Measurements from ENCODE around the gene OR1J2.
"Not testable (repeated sequence)": the region's sequence is repeated elsewhere in the genome, so short reads cannot be mapped to it uniquely, and the experiment has no call there.

The OR1J2 gene, protein sequence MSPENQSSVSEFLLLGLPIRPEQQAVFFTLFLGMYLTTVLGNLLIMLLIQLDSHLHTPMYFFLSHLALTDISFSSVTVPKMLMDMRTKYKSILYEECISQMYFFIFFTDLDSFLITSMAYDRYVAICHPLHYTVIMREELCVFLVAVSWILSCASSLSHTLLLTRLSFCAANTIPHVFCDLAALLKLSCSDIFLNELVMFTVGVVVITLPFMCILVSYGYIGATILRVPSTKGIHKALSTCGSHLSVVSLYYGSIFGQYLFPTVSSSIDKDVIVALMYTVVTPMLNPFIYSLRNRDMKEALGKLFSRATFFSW

DNA sequence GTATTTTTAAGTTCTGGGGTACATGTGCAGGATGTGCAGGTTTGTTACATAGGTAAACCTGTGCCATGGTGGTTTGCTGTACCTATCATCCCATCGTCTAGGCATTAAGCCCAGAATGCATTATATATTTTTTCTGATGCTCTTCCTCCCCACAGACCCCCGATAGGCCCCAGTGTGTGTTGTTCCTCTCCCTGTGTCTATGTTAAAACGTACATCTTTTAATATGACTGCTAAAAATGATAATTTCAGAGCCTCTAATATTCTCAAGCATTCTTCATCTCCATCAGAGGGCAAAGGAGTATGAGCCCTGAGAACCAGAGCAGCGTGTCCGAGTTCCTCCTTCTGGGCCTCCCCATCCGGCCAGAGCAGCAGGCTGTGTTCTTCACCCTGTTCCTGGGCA, at the start of gene OR1J2:
Gene OR1J2, plus strand, starts transcription at position 301 of the 400 bp plus-strand sequence. Its CDS starts 0 bp downstream, at position 301.
- no peak for DNase-seq (ENCODE audit: low read depth in 3 of 3)

DNA sequence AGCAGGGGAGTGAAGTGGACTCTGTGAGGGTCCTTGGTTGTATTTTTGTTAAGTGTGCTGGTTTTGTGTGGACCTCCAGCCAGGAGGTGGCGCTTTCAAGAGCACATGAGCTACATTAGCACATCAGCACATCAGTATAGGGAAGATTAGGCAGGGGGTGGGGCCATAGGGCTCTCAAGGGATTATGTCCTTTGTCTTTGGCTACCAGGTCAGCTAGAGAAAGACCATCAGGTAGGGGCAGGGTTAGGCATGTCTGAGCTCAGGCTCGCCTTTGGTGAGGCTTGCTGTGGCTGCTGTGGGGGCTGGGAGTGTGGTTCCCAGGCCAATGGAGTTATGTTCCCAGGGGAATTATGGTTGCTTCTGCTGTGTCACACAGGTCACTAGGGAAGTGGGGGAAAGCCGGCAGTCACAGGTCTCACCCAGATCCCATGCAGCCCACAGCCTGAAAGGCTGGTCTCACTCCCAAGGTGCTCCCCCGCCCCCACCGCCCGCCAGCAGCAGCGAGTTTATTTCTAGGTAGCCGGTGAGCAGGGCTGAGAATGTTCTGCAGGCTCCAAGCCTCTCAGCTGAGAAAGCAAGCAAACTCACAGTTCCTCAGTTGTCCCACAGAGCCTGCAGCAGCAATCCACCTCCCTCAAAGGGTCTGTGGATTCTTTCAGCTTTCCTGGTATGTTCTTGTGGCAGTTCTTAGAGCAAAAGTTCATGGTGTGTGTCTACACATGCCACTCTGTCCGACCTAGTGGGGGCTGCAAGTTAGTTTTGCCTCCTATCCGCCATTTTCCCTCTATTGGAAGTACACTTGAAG, 46.6 kb upstream of the OR1J2 start:
- peak in 2 of 3 donors; percentile 5 to 13 for DNase-seq (ENCODE audit: low read depth in 3 of 3)

DNA sequence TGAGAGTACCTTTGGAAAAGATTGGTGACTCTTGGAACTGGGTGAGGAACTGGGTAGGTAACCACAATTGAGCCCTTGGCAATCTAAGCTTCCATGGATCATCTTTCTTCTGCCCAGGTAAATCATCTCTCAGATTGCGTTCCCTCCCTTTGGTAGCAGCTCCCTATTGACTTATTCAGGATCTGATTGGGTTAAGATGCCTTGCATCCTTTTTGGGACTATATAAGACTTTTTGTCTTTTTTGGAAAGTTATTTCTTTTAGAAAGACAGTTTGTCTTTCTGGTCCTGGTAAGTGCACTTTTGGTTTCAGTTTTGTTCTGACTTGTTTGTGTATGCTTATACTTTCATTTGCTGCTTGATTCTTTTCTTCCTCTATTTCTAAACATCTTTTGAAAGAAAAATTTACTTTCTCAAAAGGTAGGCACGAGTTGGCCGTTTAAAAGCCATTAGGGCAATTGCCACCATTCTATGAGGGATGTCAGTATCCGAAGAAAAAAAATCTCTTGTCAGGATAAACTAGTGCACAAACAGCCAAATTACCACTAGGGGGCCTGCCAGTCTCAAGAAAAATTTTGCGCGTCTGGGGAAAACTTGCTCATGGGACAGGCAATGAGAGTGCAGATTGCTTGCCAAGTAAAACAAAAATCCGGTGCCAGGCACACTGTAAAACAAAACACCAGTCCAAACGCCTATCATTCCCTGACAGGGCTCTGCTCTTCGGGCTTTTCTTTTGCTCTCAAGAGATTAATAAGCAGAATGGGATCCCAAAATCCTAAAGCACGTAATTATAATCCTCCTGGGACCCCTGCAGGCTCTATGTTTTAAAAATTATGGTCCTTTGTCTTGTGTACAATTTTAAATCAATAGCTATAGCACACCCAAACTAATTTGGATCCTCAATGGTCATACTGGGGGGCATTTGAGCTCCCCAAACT, 45.7 kb upstream of the OR1J2 start:
- DNase-seq (ENCODE audit: low read depth in 3 of 3): peak; percentile 36 to 52 (median 39)

DNA sequence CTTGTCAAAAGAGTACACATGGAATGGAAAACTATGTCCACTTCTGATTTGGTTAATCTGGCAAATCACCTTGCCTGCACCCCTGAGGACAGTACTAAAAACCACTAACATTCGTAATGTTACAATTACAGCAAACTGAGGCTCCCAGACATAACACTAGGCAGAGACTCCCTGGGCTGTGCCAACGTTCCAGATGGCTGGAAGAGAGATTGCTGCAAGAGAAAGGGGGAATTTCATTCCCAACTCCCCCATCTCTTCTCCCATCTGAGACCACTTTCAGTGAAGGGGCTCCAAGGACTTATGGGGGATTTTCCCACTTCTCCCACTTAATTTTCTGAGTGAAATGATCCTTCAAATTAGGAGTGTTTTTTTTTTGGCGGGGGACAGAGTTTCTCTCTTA, 44.1 kb upstream of the OR1J2 start:
- no peak for DNase-seq (ENCODE audit: low read depth in 3 of 3)

DNA sequence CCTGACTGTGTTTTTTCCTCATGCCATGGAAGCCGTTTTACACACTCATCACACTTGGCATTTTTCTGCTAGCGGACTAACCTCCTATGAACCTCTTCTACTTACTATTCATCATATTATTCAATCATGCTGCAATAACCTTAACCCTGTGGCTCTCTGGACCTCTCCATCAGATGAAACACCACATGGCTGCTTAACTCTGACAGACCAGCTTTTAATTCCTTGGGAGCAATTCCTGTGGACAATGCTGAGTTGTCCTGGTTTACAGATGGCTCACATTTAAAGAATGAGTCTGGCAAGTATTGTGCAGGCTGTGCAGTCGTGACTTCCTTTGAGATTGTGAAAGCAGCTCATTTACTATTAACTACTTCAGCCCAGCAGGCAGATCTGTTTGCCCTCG, 41.9 kb upstream of the OR1J2 start:
- no peak for DNase-seq (ENCODE audit: low read depth in 3 of 3)

DNA sequence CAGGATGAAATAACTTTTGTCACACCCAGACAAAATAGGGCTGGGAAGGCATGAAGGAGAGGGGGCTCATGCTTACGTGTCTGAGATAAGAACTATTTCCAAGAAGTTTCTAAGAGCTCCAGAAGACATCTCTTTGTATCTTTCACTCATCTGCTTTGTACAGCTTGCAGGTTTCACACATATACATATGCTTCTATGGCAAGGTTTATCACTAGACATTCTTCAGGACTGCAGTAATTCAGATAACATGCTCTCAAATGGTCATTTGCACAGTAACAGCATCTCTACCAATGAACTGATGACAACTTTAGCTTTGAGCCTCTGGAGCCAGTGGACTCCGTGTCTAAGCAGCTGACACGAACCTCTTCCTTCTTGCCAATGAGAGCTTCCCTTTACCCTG, 36.0 kb upstream of the OR1J2 start:
- no peak for DNase-seq (ENCODE audit: low read depth in 3 of 3)

DNA sequence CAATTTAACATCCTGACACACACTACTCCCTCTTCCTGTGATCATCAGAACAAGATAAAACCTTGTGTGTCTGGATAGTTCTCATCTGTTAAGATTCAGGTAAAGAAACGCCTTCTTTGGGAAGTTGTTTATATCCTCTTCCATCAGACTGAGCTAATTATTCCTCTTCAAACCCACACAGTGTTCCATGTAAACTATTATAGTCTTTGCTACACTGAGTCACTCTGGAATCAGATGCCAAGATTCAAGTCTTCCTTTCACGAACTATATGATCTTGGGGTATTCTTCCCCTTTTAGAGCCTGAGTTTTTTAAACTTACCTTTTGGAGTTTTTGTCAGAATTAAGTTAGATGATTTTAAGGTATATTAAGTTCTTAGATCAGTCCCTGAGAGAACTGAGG, 34.9 kb upstream of the OR1J2 start:
- DNase-seq (ENCODE audit: low read depth in 3 of 3): no peak

DNA sequence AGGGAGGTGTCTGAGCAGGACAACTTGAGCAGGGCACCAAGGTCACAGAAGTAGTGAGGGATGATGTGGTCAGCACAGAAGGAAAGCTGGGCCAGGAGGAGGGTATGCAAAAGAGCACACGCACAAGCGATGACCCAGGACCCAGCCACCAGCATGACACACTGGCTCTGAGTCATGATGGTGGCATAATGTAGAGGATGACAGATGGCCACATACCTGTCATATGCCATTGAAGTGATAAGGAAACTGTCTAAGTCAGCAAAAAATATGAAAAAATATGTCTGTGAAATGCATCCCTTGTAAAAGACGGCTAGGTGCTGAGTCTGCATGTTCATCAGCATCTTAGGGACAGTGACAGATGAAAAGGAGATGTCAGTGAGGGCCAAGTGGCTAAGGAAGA, 33.3 kb upstream of the OR1J2 start:
- no peak for DNase-seq (ENCODE audit: low read depth in 3 of 3)

DNA sequence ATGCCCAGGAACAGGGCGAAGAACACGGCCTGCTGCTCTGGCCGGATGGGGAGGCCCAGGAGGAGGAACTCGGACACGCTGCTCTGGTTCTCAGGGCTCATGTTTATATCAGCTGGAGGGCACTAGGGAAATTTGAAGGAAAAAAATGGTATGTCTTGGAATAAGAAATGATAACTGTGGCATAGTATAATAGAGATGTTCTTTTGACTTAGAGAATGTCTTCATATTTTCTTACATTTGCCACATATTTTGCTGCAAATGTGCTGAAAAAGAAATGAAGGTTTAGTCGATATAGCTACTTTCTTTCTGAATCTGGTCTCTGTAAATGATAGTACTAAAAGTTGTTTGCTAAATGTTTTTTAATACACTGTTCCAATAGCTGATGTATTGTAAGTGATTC, 32.8 kb upstream of the OR1J2 start, which contains the start of gene OR1J1:
Gene OR1J1, minus strand, starts transcription at position 101 of the 400 bp plus-strand sequence. Its CDS starts 0 bp downstream, at position 101.
- no peak for DNase-seq (ENCODE audit: low read depth in 3 of 3)

DNA sequence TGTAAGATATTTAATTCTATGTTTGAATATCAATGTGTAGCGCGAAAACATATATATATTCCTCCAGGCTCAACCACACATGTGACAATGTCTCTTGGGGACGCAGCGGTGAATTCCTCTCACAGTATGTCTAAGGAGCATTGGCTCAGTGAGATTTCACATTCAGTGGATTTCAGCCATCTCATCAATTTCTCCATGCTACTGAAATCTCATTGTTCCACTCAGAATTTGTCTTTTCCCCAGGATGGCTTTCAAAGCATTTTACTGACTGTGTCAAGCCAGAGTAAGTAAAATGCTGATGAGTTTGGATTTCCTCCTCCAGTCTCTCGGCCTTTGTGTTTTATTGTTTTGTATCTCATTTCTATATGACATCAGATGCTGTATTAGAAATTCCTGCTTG, 31.5 kb upstream of the OR1J2 start:
- DNase-seq (ENCODE audit: low read depth in 3 of 3): no peak

DNA sequence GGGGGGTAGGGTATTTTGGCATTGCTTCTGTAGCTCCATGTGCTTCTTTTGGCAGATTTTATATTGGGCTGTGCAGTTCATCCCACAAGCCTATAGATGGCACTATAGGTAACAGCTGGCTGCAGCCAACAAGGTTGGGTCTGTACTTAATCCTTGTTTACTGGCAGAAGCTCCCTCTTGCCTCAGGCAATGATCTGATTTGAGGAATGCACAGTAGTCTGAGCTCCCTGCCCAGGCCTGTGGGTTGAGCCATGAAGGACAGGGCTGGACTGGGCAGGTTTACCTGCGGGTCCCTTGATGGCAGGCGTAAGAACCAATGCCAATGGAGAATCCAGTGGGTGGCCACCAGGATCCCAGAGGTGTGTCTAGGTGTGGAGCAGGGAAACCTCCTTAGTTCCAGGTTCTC, 11.7 kb upstream of the OR1J2 start:
- DNase-seq (ENCODE audit: low read depth in 3 of 3): no peak

DNA sequence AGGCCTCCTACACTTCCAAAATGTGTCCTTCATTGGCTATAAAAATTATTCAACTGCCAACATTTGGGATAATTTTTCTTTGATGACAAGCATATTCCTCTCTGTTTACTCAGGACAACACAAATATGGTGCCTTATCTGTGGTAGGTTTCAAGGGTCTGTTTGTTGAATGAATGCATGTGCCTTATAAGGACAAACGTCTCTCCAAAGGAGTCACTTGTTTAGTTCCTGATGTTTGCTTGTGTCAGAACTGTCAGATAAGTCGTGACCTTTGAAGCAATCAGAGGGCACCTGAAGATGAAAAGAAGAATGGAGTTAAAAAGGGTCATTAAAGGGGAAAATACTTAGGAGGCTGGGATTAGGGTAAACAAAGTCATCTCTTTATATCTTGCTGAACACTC, 3.6 kb upstream of the OR1J2 start:
- DNase-seq (ENCODE audit: low read depth in 3 of 3): no peak

DNA sequence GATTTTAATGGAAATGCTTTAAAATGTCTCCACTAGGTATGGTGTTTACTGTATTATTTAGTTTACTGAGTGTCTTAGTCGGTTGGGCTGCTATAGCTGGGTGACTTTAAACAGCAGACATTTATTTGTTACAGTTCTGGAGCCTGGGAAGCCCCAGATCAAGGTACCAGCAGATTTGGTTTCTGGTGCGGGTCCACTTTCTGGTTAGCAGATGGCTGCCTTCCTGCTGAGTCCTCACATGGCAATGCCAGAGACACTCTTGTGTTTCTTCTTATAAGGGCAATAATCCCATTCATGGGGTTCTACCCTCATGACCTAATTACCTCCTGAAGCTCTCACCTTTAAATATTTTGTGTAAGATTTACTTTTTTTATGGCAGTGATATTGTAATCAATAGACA, 7.6 kb downstream of the OR1J2 start:
- DNase-seq (ENCODE audit: low read depth in 3 of 3): no peak

DNA sequence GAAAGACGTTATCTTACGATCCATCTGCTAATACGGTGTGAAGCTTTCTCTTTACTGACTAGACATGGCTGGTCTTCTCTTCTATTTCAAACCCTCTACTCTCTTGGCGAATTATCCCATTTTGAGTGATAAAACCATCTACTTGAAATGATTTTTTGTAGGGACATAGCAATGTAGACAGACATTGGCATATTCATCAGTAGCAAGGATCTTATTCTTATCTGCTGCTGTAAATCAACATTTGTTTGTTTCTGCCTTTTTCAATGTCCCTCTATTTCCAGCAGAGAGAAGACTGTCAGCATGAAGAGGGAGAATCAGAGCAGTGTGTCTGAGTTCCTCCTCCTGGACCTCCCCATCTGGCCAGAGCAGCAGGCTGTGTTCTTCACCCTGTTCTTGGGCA, 8.2 kb downstream of the OR1J2 start, which contains the start of gene OR1J4:
Gene OR1J4, plus strand, starts transcription at position 301 of the 400 bp plus-strand sequence. Its CDS starts 0 bp downstream, at position 301.
- DNase-seq (ENCODE audit: low read depth in 3 of 3): no peak

DNA sequence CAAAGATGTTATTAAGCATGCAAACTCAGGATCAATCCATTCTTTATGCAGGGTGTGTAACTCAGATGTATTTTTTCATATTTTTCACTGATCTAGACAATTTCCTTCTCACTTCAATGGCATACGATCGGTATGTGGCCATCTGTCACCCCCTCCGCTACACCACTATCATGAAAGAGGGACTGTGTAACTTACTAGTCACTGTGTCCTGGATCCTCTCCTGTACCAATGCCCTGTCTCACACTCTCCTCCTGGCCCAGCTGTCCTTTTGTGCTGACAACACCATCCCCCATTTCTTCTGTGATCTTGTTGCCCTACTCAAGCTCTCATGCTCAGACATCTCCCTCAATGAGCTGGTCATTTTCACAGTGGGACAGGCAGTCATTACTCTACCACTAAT, 8.8 kb downstream of the OR1J2 start:
- DNase-seq (ENCODE audit: low read depth in 3 of 3): no peak

DNA sequence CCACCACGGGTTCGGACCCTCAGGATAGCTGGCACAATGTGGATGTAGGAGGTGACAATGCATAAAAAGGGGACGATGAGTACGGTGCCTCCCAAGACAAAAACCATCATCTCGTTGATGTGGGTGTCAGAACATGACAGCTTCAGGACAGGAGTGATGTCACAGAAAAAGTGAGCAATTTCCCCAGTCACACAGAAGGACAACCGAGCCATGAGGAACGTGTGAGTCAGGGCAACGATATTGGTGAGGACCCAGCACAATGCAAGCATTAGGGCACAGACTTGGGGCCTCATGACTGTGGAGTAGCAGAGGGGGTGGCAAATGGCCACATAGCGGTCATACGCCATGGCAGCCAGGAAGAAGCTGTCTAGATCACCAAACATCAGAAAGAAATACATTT, 16.0 kb downstream of the OR1J2 start:
- DNase-seq (ENCODE audit: low read depth in 3 of 3): peak in 2 of 3 donors; percentile 6 to 17

DNA sequence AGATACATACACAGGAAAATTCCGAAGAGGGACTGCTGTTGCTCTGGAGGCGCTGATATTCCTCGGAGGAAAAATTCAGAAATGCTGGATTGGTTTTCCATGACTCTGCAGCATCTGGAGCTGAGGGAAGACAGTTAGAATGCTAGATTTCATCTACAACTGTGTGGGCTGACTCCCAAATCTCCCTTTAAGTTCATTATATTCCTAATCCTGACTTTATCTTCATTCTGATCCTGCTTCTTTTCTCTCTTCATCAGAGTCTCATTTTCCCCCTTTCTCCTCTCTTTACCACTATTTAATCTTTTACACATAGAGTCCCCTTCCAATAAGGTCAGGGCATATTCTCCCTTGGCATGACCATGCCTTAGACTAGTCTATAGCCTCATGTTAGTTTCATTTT, 16.6 kb downstream of the OR1J2 start, which contains the start of gene OR1N1:
Gene OR1N1, minus strand, starts transcription at position 101 of the 400 bp plus-strand sequence. Its CDS starts 0 bp downstream, at position 101.
- no peak for DNase-seq (ENCODE audit: low read depth in 3 of 3)

DNA sequence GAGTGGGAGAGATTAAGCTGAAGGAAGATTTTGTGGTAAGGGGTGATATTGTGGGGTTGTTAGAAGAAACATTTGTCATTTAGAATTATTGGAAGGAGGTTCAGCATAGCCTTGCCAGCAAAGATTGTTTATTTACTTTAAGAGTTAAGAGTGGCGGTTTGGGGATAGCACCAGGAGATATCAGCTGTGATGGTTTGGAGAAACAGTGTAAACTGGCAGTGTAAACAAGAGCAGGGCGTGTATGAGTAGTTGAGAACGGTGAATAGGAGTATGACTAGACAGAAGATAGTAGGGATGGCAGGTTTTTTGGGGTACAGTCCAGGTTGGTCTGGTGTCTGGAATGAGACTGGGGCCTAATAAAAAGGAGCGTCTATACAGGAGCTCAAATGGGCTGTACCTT, 20.6 kb downstream of the OR1J2 start:
- not testable (repeated sequence) for DNase-seq (ENCODE audit: low read depth in 3 of 3)

DNA sequence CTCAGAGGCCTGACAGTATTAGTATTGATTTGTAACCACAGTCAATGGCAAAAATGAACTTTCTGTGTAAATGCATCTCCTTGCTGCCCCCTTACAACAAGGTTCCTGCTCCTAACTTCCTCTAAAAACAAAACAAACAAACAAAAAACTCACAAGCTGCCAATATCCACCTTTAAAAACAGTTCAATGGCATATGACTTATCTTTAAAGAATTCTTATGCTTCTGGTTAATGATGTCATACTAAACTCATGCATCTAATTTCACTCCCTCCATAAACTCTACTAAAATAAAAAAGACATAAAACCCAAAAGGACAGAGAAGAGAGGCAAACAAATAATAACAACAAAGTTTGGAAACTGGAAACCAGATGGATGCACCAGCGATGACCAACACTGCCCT, 25.5 kb downstream of the OR1J2 start:
- no peak for DNase-seq (ENCODE audit: low read depth in 3 of 3)

DNA sequence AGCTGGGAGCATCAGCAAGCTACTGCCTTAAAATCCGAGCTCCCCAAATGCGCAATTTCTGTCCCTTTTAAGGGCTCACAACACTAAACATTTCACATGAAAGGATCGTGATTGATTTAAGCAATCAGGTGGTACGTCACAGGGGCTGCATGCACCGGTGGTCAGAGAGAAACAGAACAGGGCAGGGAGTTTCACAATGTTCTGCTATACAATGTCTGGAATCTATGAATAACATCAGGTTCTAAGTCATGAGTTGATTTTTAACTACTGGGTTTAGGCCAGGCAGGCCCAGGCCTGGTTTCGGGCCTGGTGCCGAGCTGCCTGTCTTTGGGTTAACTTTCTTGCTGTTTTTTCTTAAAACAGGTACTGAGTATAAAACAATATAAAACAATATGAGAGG, 26.5 kb downstream of the OR1J2 start:
- DNase-seq (ENCODE audit: low read depth in 3 of 3): not testable (repeated sequence)

DNA sequence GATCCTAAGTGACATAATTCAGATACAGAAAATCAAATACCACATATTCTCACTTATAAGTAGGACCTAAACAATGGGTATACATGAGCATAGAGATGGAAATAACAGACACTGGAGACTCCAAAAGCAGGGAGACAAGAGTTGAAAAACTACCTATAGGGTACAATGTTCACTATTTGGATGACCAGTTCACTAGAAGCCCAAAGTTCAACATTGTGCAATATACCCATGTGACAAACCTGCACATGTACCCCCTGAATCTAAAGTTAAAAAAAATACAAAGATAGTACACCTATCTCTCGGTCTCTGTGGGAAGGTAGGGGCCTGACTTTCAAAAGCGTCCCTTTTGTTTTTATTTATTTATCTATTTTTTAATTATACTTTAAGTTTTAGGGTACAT, 28.2 kb downstream of the OR1J2 start:
- no peak for DNase-seq (ENCODE audit: low read depth in 3 of 3)

DNA sequence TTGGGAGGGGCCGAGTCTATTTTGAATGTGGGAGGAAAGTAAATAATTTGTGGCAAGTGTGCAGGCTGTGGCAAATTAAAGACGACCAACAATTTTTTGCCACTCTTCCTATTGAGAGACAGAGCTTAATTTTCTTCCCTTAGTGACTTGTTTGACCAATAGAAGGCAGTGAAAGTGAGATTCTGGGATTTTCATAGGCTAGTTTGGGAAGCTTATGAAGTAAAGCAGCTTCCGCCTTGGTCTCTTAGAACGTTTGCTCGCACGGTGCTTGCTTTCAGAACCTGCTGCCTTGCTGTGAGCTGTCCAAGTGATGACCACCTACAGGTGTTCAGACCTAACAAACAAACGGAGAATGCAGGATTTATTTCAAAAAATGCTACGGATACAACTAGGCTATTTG, 35.6 kb downstream of the OR1J2 start:
- no peak for DNase-seq (ENCODE audit: low read depth in 3 of 3)
